ENCODE measurements around the gene COPS6. TPM values are rescaled to one million over a fixed set of nuclear protein-coding genes. Genes with fewer than 3 reads are reported as not detected.

The COPS6 gene
- total RNA-seq, 4 donors from 2014 or later = 31.8 to 110 (median 53.1) TPM

GRCh38 chr7:100090527-100091410 lies 2.0 kb downstream of the COPS6 start:
- H3K27ac ChIP-seq = no peak overlapping the region
- intact Hi-C loops (cut with DNase I; ENCODE audit: low total_unique reads) = no loop called here
- H3K36me3 ChIP-seq = no peaks in the 10 kb centered on the region
- H3K27me3 ChIP-seq = no peaks in the 10 kb centered on the region
- DNase-seq = no peak
- TF ChIP-seq CTCF (IDR thresholded peaks at IDR 0.05) = no peak
- TF ChIP-seq POLR2A (IDR thresholded peaks at IDR 0.05) = no peak
- no peaks in the 10 kb centered on the region for H3K9me3 ChIP-seq
- H3K4me3 ChIP-seq = no peak overlapping the region
- peaks cover 0 to 10% of the 10 kb centered on the region in 2 donors for H3K4me1 ChIP-seq

- H3K36me3 ChIP-seq = no peaks in the 10 kb centered on the region
- DNase-seq = no peak
- H3K9me3 ChIP-seq = no peaks in the 10 kb centered on the region
- TF ChIP-seq CTCF (IDR thresholded peaks at IDR 0.05) = no peak
- no peak for TF ChIP-seq POLR2A (IDR thresholded peaks at IDR 0.05)
- peaks cover 0 to 10% of the 10 kb centered on the region in 2 donors for H3K4me1 ChIP-seq
- H3K4me3 ChIP-seq = no peak overlapping the region
- H3K27me3 ChIP-seq = no peaks in the 10 kb centered on the region
- no peak overlapping the region for H3K27ac ChIP-seq
- intact Hi-C loops (cut with DNase I; ENCODE audit: low total_unique reads) = no loop called here
These were observed 2.8 kb downstream of the COPS6 start for GRCh38 chr7:100091411-100092181.

GRCh38 chr7:100093054-100093453 lies 4.3 kb downstream of the COPS6 start:
- Histone ChIP-seq H3K9me3 (no peaks in the 10 kb centered on the region), H3K27ac (no peak overlapping the region), H3K27me3 (no peaks in the 10 kb centered on the region), H3K4me3 (no peak overlapping the region), H3K36me3 (no peaks in the 10 kb centered on the region), H3K4me1 (peaks cover 0 to 4% of the 10 kb centered on the region in 2 donors)
- no peak for DNase-seq
- intact Hi-C loops (cut with DNase I; ENCODE audit: low total_unique reads) = no loop called here
- TF ChIP-seq POLR2A (IDR thresholded peaks at IDR 0.05) = no peak
- no peak for TF ChIP-seq CTCF (IDR thresholded peaks at IDR 0.05)

GRCh38 chr7:100093498-100093897 lies 4.7 kb downstream of the COPS6 start:
- Histone ChIP-seq H3K4me3 (no peak overlapping the region), H3K27me3 (no peaks in the 10 kb centered on the region), H3K4me1 (no peaks in the 10 kb centered on the region), H3K9me3 (no peaks in the 10 kb centered on the region), H3K36me3 (no peaks in the 10 kb centered on the region), H3K27ac (no peak overlapping the region)
- no peak for DNase-seq
- intact Hi-C loops (cut with DNase I; ENCODE audit: low total_unique reads) = no loop called here
- no peak for TF ChIP-seq CTCF (IDR thresholded peaks at IDR 0.05)
- TF ChIP-seq POLR2A (IDR thresholded peaks at IDR 0.05) = no peak
